HCT116 (cell line): ENCODE measurements around the gene MYCN.

ENCODE experiments used
- ATF3 ChIP-seq: IDR thresholded peaks from 2 replicates; pipeline ENCODE4 v1.6.1; 2012
- EGR1 ChIP-seq: IDR thresholded peaks from 2 replicates; pipeline ENCODE4 v1.6.1; 2012; ENCODE audit warnings: low read depth
- EZH2 ChIP-seq: fragments of 200-600 bp; sonication (generic); IDR thresholded peaks from 2 replicates; pipeline ENCODE4 v1.6.1; 2017; ENCODE audit warnings: antibody characterized with exemption, mixed run types
- JUND ChIP-seq: IDR thresholded peaks from 2 replicates; pipeline ENCODE4 v1.6.1; 2012
- MAX ChIP-seq: IDR thresholded peaks from 2 replicates; pipeline ENCODE4 v1.6.1; 2012
- POLR2A ChIP-seq: IDR thresholded peaks from 2 replicates; pipeline ENCODE4 v1.7.0; 2011; ENCODE audit warnings: borderline replicate concordance; ENCODE audit not compliant: insufficient read depth, insufficient read length; ENCODE audit errors: extremely low read depth
- POLR2AphosphoS5 ChIP-seq: IDR thresholded peaks from 2 replicates; pipeline ENCODE4 v1.6.1; 2011; ENCODE audit warnings: mild to moderate bottlenecking, low read depth, low read length, moderate library complexity
- RAD21 ChIP-seq: IDR thresholded peaks from 2 replicates; pipeline ENCODE4 v1.6.1; 2012; ENCODE audit warnings: low read depth, mild to moderate bottlenecking
- SP1 ChIP-seq: IDR thresholded peaks from 2 replicates; pipeline ENCODE4 v1.6.1; 2012; ENCODE audit warnings: low read depth
- TCF7L2 ChIP-seq: IDR thresholded peaks from 2 replicates; pipeline ENCODE4 v1.7.0; 2011; ENCODE audit warnings: borderline replicate concordance, inconsistent platforms; ENCODE audit not compliant: insufficient read depth, insufficient read length; ENCODE audit errors: extremely low read depth
- YY1 ChIP-seq: IDR thresholded peaks from 2 replicates; pipeline ENCODE4 v1.6.1; 2011; ENCODE audit warnings: low read length, low read depth, moderate library complexity, mild to moderate bottlenecking; ENCODE audit not compliant: insufficient replicate concordance; ENCODE audit errors: extremely low read depth
- ZNF274 ChIP-seq: fragments of 200-500 bp; sonication (Bioruptor generic); IDR thresholded peaks from 2 replicates; pipeline ENCODE4 v1.6.1; 2014; ENCODE audit warnings: mild to moderate bottlenecking, low read depth, low read length, inconsistent platforms
- TF ChIP-seq, protein P1 (sequence below), 3 experiments: fragments of 200-600 bp in 1 of 3; sonication (generic) in 1 of 3; IDR thresholded peaks in 2 of 3; conservative IDR thresholded peaks in 1 of 3; 2 replicates each; pipeline ENCODE4 v1.5.1; 2012 to 2017; ENCODE audit warnings: low read depth in 2 of 3, low read length in 2 of 3, antibody characterized with exemption in 1 of 3, borderline replicate concordance in 1 of 3, control low read depth in 1 of 3, mild to moderate bottlenecking in 1 of 3, mixed read lengths in 1 of 3, mixed run types in 1 of 3, moderate library complexity in 1 of 3; ENCODE audit not compliant: insufficient read depth in 1 of 3
- TF ChIP-seq, protein P2 (sequence below): IDR thresholded peaks from 2 replicates; pipeline ENCODE4 v1.6.1; 2011; ENCODE audit warnings: mild to moderate bottlenecking, low read length, moderate library complexity; ENCODE audit not compliant: insufficient replicate concordance; ENCODE audit errors: extremely low read depth

DNA sequence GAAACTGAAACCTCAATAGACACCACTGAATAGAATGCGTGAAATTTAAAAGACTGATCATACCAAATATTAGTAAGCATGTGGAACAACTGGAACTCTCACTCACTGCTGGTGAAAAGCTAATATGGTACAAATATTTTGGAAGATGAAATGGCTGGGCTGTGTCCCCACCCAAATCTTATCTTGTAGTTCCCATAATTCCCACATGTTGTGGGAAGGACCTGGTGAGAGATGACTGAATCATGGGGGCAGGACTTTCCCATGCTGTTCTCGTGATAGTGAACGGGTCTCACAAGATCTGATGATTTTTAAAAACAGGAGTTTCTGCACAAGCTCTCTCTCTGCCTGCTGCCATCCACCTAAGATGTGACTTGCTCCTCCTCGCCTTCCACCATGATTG is 32.0 kb upstream of the MYCN start:
- TF ChIP-seq, protein P1, sequence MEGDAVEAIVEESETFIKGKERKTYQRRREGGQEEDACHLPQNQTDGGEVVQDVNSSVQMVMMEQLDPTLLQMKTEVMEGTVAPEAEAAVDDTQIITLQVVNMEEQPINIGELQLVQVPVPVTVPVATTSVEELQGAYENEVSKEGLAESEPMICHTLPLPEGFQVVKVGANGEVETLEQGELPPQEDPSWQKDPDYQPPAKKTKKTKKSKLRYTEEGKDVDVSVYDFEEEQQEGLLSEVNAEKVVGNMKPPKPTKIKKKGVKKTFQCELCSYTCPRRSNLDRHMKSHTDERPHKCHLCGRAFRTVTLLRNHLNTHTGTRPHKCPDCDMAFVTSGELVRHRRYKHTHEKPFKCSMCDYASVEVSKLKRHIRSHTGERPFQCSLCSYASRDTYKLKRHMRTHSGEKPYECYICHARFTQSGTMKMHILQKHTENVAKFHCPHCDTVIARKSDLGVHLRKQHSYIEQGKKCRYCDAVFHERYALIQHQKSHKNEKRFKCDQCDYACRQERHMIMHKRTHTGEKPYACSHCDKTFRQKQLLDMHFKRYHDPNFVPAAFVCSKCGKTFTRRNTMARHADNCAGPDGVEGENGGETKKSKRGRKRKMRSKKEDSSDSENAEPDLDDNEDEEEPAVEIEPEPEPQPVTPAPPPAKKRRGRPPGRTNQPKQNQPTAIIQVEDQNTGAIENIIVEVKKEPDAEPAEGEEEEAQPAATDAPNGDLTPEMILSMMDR (IDR thresholded peaks at IDR 0.05 in 2 of 3, conservative IDR thresholded peaks at IDR 0.05 in 1 of 3; ENCODE audit: borderline replicate concordance in 1 of 3, insufficient read depth in 1 of 3, low read depth in 2 of 3, low read length in 2 of 3): no peak
- TF ChIP-seq JUND (no peak), MAX (no peak), EGR1 (no peak), POLR2A (no peak), RAD21 (no peak), POLR2AphosphoS5 (no peak), YY1 (no peak), EZH2 (no peak), TCF7L2 (no peak), SP1 (no peak), ZNF274 (no peak), ATF3 (no peak)
- TF ChIP-seq, protein P2, sequence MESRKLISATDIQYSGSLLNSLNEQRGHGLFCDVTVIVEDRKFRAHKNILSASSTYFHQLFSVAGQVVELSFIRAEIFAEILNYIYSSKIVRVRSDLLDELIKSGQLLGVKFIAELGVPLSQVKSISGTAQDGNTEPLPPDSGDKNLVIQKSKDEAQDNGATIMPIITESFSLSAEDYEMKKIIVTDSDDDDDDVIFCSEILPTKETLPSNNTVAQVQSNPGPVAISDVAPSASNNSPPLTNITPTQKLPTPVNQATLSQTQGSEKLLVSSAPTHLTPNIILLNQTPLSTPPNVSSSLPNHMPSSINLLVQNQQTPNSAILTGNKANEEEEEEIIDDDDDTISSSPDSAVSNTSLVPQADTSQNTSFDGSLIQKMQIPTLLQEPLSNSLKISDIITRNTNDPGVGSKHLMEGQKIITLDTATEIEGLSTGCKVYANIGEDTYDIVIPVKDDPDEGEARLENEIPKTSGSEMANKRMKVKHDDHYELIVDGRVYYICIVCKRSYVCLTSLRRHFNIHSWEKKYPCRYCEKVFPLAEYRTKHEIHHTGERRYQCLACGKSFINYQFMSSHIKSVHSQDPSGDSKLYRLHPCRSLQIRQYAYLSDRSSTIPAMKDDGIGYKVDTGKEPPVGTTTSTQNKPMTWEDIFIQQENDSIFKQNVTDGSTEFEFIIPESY: no peak
